ACC112 (cell line): ENCODE results near the gene TTBK2.

Source experiments
- H2AFZ ChIP-seq: fragments of 200-600 bp; sonication (generic); one replicate; pipeline ENCODE4 v1.6.0; 2017; ENCODE audit warnings: antibody characterized with exemption, low read length; ENCODE audit not compliant: unreplicated experiment
- H3K27ac ChIP-seq: fragments of 200-600 bp; sonication (generic); 2 replicates; pipeline ENCODE4 v1.5.1; 2014; ENCODE audit warnings: low read depth, mild to moderate bottlenecking, antibody characterized with exemption, low read length, moderate library complexity
- H3K27me3 ChIP-seq: fragments of 200-600 bp; sonication (generic); 2 replicates; pipeline ENCODE4 v1.6.1; 2014; ENCODE audit warnings: mild to moderate bottlenecking, antibody characterized with exemption, low read length, moderate library complexity, mixed read lengths; ENCODE audit not compliant: insufficient read depth
- H3K36me3 ChIP-seq: fragments of 200-600 bp; sonication (generic); 2 replicates; pipeline ENCODE4 v1.6.1; 2016; ENCODE audit warnings: mild to moderate bottlenecking, antibody characterized with exemption, low read length, moderate library complexity, mixed read lengths; ENCODE audit not compliant: insufficient read depth
- H3K4me1 ChIP-seq: fragments of 200-600 bp; sonication (generic); one replicate; pipeline ENCODE4 v1.6.1; 2016; ENCODE audit warnings: low read length, mixed read lengths; ENCODE audit not compliant: insufficient read depth, unreplicated experiment, control insufficient read depth
- H3K4me3 ChIP-seq: fragments of 200-600 bp; sonication (generic); 2 replicates; pipeline ENCODE4 v1.5.1; 2014; ENCODE audit warnings: mild to moderate bottlenecking, low read depth, low read length
- H3K79me2 ChIP-seq: fragments of 200-600 bp; sonication (generic); one replicate; pipeline ENCODE4 v1.6.0; 2016; ENCODE audit warnings: low read length; ENCODE audit not compliant: control insufficient read depth, unreplicated experiment, insufficient read depth

Gene TTBK2

GRCh38 chr15:42931702-42932486 is 11.3 kb upstream of the TTBK2 start:
- no peak overlapping the region for H2AFZ ChIP-seq
- H3K27me3 ChIP-seq: no peaks in the 10 kb centered on the region
- H3K79me2 ChIP-seq: no peaks in the 10 kb centered on the region
- H3K4me3 ChIP-seq: no peak overlapping the region
- no peak overlapping the region for H3K27ac ChIP-seq
- no peaks in the 10 kb centered on the region for H3K36me3 ChIP-seq
- H3K4me1 ChIP-seq: peaks cover 8% of the 10 kb centered on the region

GRCh38 chr15:42929306-42929848 is 8.8 kb upstream of the TTBK2 start:
- H3K79me2 ChIP-seq: no peaks in the 10 kb centered on the region
- no peak overlapping the region for H3K27ac ChIP-seq
- no peaks in the 10 kb centered on the region for H3K36me3 ChIP-seq
- H2AFZ ChIP-seq: peak overlapping the region; percentile 31
- H3K4me1 ChIP-seq: peaks cover 8% of the 10 kb centered on the region
- no peaks in the 10 kb centered on the region for H3K27me3 ChIP-seq
- H3K4me3 ChIP-seq: no peak overlapping the region

- Histone ChIP-seq H3K79me2 (peaks cover 20% of the 10 kb centered on the region), H2AFZ (peak overlapping the region; percentile 99), H3K27ac (no peak overlapping the region), H3K4me3 (peak overlapping the region; percentile 83), H3K4me1 (peaks cover 10% of the 10 kb centered on the region), H3K36me3 (no peaks in the 10 kb centered on the region), H3K27me3 (no peaks in the 10 kb centered on the region)
Measured at GRCh38 chr15:42921342-42921731, 759 bp upstream of the TTBK2 start.

- Histone ChIP-seq H3K79me2 (peaks cover 20% of the 10 kb centered on the region), H3K27me3 (no peaks in the 10 kb centered on the region), H3K4me1 (peaks cover 10% of the 10 kb centered on the region), H3K27ac (peak overlapping the region; percentile 20), H3K36me3 (no peaks in the 10 kb centered on the region), H2AFZ (peak overlapping the region; percentile 73), H3K4me3 (peak overlapping the region; percentile 83)
Measured at GRCh38 chr15:42919799-42920518, 619 bp downstream of the TTBK2 start.

- peaks cover 20% of the 10 kb centered on the region for H3K79me2 ChIP-seq
- H3K27ac ChIP-seq: peak overlapping the region; percentile 20; the same call in 1 of the 2 replicates
- peaks cover 10% of the 10 kb centered on the region for H3K4me1 ChIP-seq
- H2AFZ ChIP-seq: no peak overlapping the region
- H3K4me3 ChIP-seq: peak overlapping the region; percentile 83
- H3K27me3 ChIP-seq: no peaks in the 10 kb centered on the region
- no peaks in the 10 kb centered on the region for H3K36me3 ChIP-seq
Measured at GRCh38 chr15:42919308-42919707, 1.3 kb downstream of the TTBK2 start.

- H3K79me2 ChIP-seq: peaks cover 20% of the 10 kb centered on the region
- H3K36me3 ChIP-seq: no peaks in the 10 kb centered on the region
- H3K27ac ChIP-seq: no peak overlapping the region
- no peaks in the 10 kb centered on the region for H3K27me3 ChIP-seq
- H2AFZ ChIP-seq: no peak overlapping the region
- H3K4me3 ChIP-seq: peak overlapping the region; percentile 83; the same call in 1 of the 2 replicates
- peaks cover 10% of the 10 kb centered on the region for H3K4me1 ChIP-seq
Measured at GRCh38 chr15:42918047-42918446, 2.5 kb downstream of the TTBK2 start.

GRCh38 chr15:42915654-42916315 is 4.8 kb downstream of the TTBK2 start:
- no peaks in the 10 kb centered on the region for H3K36me3 ChIP-seq
- no peaks in the 10 kb centered on the region for H3K27me3 ChIP-seq
- no peak overlapping the region for H3K4me3 ChIP-seq
- H3K79me2 ChIP-seq: peaks cover 20% of the 10 kb centered on the region
- H3K27ac ChIP-seq: no peak overlapping the region
- H3K4me1 ChIP-seq: peaks cover 6% of the 10 kb centered on the region
- no peak overlapping the region for H2AFZ ChIP-seq

- H3K79me2 ChIP-seq: peaks cover 20% of the 10 kb centered on the region
- no peak overlapping the region for H3K27ac ChIP-seq
Measured at GRCh38 chr15:42914728-42915497, 5.7 kb downstream of the TTBK2 start.

GRCh38 chr15:42911058-42911592 is 9.5 kb downstream of the TTBK2 start:
- Histone ChIP-seq H3K27me3 (no peaks in the 10 kb centered on the region), H3K36me3 (no peaks in the 10 kb centered on the region), H3K27ac (no peak overlapping the region), H2AFZ (no peak overlapping the region), H3K79me2 (peaks cover 3% of the 10 kb centered on the region), H3K4me3 (no peak overlapping the region), H3K4me1 (no peaks in the 10 kb centered on the region)

More at GRCh38 chr15:42914728-42915497, 5.7 kb downstream of the TTBK2 start:
- H2AFZ ChIP-seq: peak overlapping the region; percentile 16
- H3K27me3 ChIP-seq: no peaks in the 10 kb centered on the region
- H3K36me3 ChIP-seq: no peaks in the 10 kb centered on the region
- peaks cover 6% of the 10 kb centered on the region for H3K4me1 ChIP-seq
- H3K4me3 ChIP-seq: peak overlapping the region; percentile 64

GRCh38 chr15:42908538-42908937 is 12.0 kb downstream of the TTBK2 start:
- Histone ChIP-seq H3K4me1 (no peaks in the 10 kb centered on the region), H3K36me3 (no peaks in the 10 kb centered on the region), H3K79me2 (peaks cover 3% of the 10 kb centered on the region), H3K27me3 (no peaks in the 10 kb centered on the region), H3K27ac (no peak overlapping the region), H2AFZ (no peak overlapping the region), H3K4me3 (no peak overlapping the region)
